HCT116 (cell line): ENCODE data around the gene HUS1B.

ENCODE experiments used
- EGR1 ChIP-seq: IDR thresholded peaks from 2 replicates; pipeline ENCODE4 v1.6.1; 2012; ENCODE audit warnings: low read depth
- EZH2 ChIP-seq: fragments of 200-600 bp; sonication (generic); IDR thresholded peaks from 2 replicates; pipeline ENCODE4 v1.6.1; 2017; ENCODE audit warnings: antibody characterized with exemption, mixed run types
- FOSL1 ChIP-seq: IDR thresholded peaks from 2 replicates; pipeline ENCODE4 v1.6.1; 2012; ENCODE audit warnings: low read depth
- JUND ChIP-seq: IDR thresholded peaks from 2 replicates; pipeline ENCODE4 v1.6.1; 2012
- POLR2A ChIP-seq: IDR thresholded peaks from 2 replicates; pipeline ENCODE4 v1.7.0; 2011; ENCODE audit warnings: borderline replicate concordance; ENCODE audit not compliant: insufficient read depth, insufficient read length; ENCODE audit errors: extremely low read depth
- POLR2AphosphoS5 ChIP-seq: IDR thresholded peaks from 2 replicates; pipeline ENCODE4 v1.6.1; 2011; ENCODE audit warnings: mild to moderate bottlenecking, low read depth, low read length, moderate library complexity
- RAD21 ChIP-seq: IDR thresholded peaks from 2 replicates; pipeline ENCODE4 v1.6.1; 2012; ENCODE audit warnings: low read depth, mild to moderate bottlenecking
- SIN3A ChIP-seq: IDR thresholded peaks from 2 replicates; pipeline ENCODE4 v1.6.1; 2012; ENCODE audit warnings: low read depth
- SP1 ChIP-seq: IDR thresholded peaks from 2 replicates; pipeline ENCODE4 v1.6.1; 2012; ENCODE audit warnings: low read depth
- SRF ChIP-seq: IDR thresholded peaks from 2 replicates; pipeline ENCODE4 v1.6.1; 2012; ENCODE audit warnings: low read depth
- TF ChIP-seq, protein P1 (sequence below): IDR thresholded peaks from 2 replicates; pipeline ENCODE4 v1.6.1; 2012; ENCODE audit warnings: low read depth
- TF ChIP-seq, protein P2 (sequence below), 3 experiments: fragments of 200-600 bp in 1 of 3; sonication (generic) in 1 of 3; IDR thresholded peaks in 2 of 3; conservative IDR thresholded peaks in 1 of 3; 2 replicates each; pipeline ENCODE4 v1.5.1; 2012 to 2017; ENCODE audit warnings: low read depth in 2 of 3, low read length in 2 of 3, antibody characterized with exemption in 1 of 3, borderline replicate concordance in 1 of 3, control low read depth in 1 of 3, mild to moderate bottlenecking in 1 of 3, mixed read lengths in 1 of 3, mixed run types in 1 of 3, moderate library complexity in 1 of 3; ENCODE audit not compliant: insufficient read depth in 1 of 3
- TF ChIP-seq, protein P3 (sequence below): IDR thresholded peaks from 2 replicates; pipeline ENCODE4 v1.6.1; 2012
- TF ChIP-seq, protein P4 (sequence below): IDR thresholded peaks from 2 replicates; pipeline ENCODE4 v1.6.1; 2011; ENCODE audit warnings: mild to moderate bottlenecking, low read length, moderate library complexity; ENCODE audit not compliant: insufficient replicate concordance; ENCODE audit errors: extremely low read depth

DNA sequence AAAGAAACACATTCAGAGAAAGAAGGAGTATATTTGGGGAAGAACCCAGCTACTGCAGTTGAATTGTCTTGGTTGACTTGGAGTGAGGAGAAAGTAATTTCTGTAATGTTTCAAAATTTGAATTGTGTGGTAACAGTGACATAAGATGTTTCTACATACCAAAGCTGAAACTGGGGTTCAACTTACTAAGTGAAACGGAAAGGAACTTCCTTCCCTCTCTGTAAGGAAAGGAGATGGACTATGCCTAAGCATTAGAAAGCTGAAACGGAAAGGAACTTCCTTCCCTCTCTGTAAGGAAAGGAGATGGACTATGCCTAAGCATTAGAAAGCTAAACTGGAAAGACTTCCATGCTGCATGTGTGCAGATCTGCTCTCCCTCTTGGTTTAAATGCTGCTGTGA, 46.0 kb downstream of the HUS1B start:
- TF ChIP-seq RAD21: no peak
- TF ChIP-seq, protein P1, sequence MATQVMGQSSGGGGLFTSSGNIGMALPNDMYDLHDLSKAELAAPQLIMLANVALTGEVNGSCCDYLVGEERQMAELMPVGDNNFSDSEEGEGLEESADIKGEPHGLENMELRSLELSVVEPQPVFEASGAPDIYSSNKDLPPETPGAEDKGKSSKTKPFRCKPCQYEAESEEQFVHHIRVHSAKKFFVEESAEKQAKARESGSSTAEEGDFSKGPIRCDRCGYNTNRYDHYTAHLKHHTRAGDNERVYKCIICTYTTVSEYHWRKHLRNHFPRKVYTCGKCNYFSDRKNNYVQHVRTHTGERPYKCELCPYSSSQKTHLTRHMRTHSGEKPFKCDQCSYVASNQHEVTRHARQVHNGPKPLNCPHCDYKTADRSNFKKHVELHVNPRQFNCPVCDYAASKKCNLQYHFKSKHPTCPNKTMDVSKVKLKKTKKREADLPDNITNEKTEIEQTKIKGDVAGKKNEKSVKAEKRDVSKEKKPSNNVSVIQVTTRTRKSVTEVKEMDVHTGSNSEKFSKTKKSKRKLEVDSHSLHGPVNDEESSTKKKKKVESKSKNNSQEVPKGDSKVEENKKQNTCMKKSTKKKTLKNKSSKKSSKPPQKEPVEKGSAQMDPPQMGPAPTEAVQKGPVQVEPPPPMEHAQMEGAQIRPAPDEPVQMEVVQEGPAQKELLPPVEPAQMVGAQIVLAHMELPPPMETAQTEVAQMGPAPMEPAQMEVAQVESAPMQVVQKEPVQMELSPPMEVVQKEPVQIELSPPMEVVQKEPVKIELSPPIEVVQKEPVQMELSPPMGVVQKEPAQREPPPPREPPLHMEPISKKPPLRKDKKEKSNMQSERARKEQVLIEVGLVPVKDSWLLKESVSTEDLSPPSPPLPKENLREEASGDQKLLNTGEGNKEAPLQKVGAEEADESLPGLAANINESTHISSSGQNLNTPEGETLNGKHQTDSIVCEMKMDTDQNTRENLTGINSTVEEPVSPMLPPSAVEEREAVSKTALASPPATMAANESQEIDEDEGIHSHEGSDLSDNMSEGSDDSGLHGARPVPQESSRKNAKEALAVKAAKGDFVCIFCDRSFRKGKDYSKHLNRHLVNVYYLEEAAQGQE: no peak
- TF ChIP-seq, protein P2, sequence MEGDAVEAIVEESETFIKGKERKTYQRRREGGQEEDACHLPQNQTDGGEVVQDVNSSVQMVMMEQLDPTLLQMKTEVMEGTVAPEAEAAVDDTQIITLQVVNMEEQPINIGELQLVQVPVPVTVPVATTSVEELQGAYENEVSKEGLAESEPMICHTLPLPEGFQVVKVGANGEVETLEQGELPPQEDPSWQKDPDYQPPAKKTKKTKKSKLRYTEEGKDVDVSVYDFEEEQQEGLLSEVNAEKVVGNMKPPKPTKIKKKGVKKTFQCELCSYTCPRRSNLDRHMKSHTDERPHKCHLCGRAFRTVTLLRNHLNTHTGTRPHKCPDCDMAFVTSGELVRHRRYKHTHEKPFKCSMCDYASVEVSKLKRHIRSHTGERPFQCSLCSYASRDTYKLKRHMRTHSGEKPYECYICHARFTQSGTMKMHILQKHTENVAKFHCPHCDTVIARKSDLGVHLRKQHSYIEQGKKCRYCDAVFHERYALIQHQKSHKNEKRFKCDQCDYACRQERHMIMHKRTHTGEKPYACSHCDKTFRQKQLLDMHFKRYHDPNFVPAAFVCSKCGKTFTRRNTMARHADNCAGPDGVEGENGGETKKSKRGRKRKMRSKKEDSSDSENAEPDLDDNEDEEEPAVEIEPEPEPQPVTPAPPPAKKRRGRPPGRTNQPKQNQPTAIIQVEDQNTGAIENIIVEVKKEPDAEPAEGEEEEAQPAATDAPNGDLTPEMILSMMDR (IDR thresholded peaks at IDR 0.05 in 2 of 3, conservative IDR thresholded peaks at IDR 0.05 in 1 of 3; ENCODE audit: borderline replicate concordance in 1 of 3, insufficient read depth in 1 of 3, low read depth in 2 of 3, low read length in 2 of 3): no peak
- TF ChIP-seq POLR2A: no peak
- no peak for TF ChIP-seq EZH2
- TF ChIP-seq JUND: no peak
- TF ChIP-seq POLR2AphosphoS5: no peak
- no peak for TF ChIP-seq SP1
- no peak for TF ChIP-seq FOSL1
- TF ChIP-seq, protein P3, sequence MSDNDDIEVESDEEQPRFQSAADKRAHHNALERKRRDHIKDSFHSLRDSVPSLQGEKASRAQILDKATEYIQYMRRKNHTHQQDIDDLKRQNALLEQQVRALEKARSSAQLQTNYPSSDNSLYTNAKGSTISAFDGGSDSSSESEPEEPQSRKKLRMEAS: no peak
- TF ChIP-seq SRF: no peak
- TF ChIP-seq EGR1: no peak
- TF ChIP-seq, protein P4, sequence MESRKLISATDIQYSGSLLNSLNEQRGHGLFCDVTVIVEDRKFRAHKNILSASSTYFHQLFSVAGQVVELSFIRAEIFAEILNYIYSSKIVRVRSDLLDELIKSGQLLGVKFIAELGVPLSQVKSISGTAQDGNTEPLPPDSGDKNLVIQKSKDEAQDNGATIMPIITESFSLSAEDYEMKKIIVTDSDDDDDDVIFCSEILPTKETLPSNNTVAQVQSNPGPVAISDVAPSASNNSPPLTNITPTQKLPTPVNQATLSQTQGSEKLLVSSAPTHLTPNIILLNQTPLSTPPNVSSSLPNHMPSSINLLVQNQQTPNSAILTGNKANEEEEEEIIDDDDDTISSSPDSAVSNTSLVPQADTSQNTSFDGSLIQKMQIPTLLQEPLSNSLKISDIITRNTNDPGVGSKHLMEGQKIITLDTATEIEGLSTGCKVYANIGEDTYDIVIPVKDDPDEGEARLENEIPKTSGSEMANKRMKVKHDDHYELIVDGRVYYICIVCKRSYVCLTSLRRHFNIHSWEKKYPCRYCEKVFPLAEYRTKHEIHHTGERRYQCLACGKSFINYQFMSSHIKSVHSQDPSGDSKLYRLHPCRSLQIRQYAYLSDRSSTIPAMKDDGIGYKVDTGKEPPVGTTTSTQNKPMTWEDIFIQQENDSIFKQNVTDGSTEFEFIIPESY: no peak
- TF ChIP-seq SIN3A: no peak
